ENCODE measurements around the gene ADAD2. TPM values are rescaled to one million over a fixed set of nuclear protein-coding genes. Genes with fewer than 3 reads are reported as not detected.

Gene ADAD2
- polyA plus RNA-seq, 1 donor, result 1.4 TPM

- no peak for DNase-seq
These were observed 13.2 kb upstream of the ADAD2 start for GRCh38 chr16:84177741-84178073.

- DNase-seq, result no peak
These were observed 12.7 kb upstream of the ADAD2 start for GRCh38 chr16:84178146-84178765.

GRCh38 chr16:84178892-84179611, 11.9 kb upstream of the ADAD2 start:
- DNase-seq, result no peak

GRCh38 chr16:84179612-84180320, 11.2 kb upstream of the ADAD2 start:
- DNase-seq, result no peak

- no peak for DNase-seq
These were observed 10.3 kb upstream of the ADAD2 start for GRCh38 chr16:84180519-84181140.

GRCh38 chr16:84181144-84181915, 9.6 kb upstream of the ADAD2 start:
- DNase-seq, result no peak

GRCh38 chr16:84182104-84182503, 8.9 kb upstream of the ADAD2 start:
- DNase-seq, result no peak

- no peak for DNase-seq
These were observed 8.0 kb upstream of the ADAD2 start for GRCh38 chr16:84182680-84183571.

- DNase-seq, result no peak
These were observed 7.4 kb upstream of the ADAD2 start for GRCh38 chr16:84183572-84183875.

GRCh38 chr16:84183911-84184591, 6.9 kb upstream of the ADAD2 start:
- no peak for DNase-seq

- no peak for DNase-seq
These were observed 6.2 kb upstream of the ADAD2 start for GRCh38 chr16:84184775-84185174.

GRCh38 chr16:84186685-84187437, 4.1 kb upstream of the ADAD2 start, which contains the start of gene TAF1C:
Gene TAF1C (minus strand): TSS chr16:84187057. CDS start chr16:84184988, 2,069 bp downstream.
- DNase-seq, result peak; percentile 96

- no peak for DNase-seq
These were observed 509 bp downstream of the ADAD2 start for GRCh38 chr16:84191466-84191865.

- no peak for DNase-seq
These were observed 2.5 kb downstream of the ADAD2 start for GRCh38 chr16:84193480-84193879.

GRCh38 chr16:84194018-84194417, 3.1 kb downstream of the ADAD2 start:
- DNase-seq, result no peak

GRCh38 chr16:84194470-84195200, 3.7 kb downstream of the ADAD2 start:
- DNase-seq, result no peak

- DNase-seq, result no peak
These were observed 4.5 kb downstream of the ADAD2 start for GRCh38 chr16:84195201-84196093.

- DNase-seq, result no peak
These were observed 5.1 kb downstream of the ADAD2 start for GRCh38 chr16:84196101-84196500.
